Liver (tissue), 9 donors: ENCODE measurements around the gene SERTAD1. TPM values are rescaled to one million over a fixed set of nuclear protein-coding genes. Genes with fewer than 3 reads are reported as not detected.
A peak's percentile ranks its signal among the peaks of the same experiment; 100 is the strongest.

ENCODE experiments used
- DNase-seq: peaks from one replicate; pipeline ENCODE4 v3.0.0-alpha.2; 2017; ENCODE audit warnings: low spot score
- H3K27ac ChIP-seq, 2 donors: one replicate each; pipeline ENCODE4 v1.7.0; 2013; ENCODE audit warnings: inconsistent platforms in 2 of 2, low read length in 2 of 2, control low read depth in 1 of 2, low read depth in 1 of 2, mild to moderate bottlenecking in 1 of 2
- H3K27me3 ChIP-seq, 4 donors: one replicate each; pipeline versions ENCODE4 v1.6.1 to v1.7.0; 2013; ENCODE audit warnings: low read length in 3 of 4, inconsistent platforms in 1 of 4, mild to moderate bottlenecking in 1 of 4, moderate library complexity in 1 of 4; ENCODE audit not compliant: control insufficient read depth in 4 of 4, insufficient read depth in 4 of 4
- H3K36me3 ChIP-seq, 4 donors: one replicate each; pipeline versions ENCODE4 v1.6.1 to v1.7.0; 2013; ENCODE audit warnings: low read length in 3 of 4, mild to moderate bottlenecking in 3 of 4, low read depth in 1 of 4, moderate library complexity in 1 of 4; ENCODE audit not compliant: control insufficient read depth in 4 of 4, insufficient read depth in 3 of 4
- H3K4me1 ChIP-seq, 4 donors: one replicate each; pipeline versions ENCODE4 v1.6.1 to v1.7.0; 2013; ENCODE audit warnings: low read length in 3 of 4, mild to moderate bottlenecking in 3 of 4, moderate library complexity in 1 of 4; ENCODE audit not compliant: control insufficient read depth in 4 of 4, insufficient read depth in 4 of 4
- H3K4me3 ChIP-seq, 3 donors: one replicate each; pipeline versions ENCODE4 v1.6.1 to v1.7.0; 2013; ENCODE audit warnings: low read length in 3 of 3, control low read depth in 1 of 3, low read depth in 1 of 3, mild to moderate bottlenecking in 1 of 3
- H3K9ac ChIP-seq, 2 donors: one replicate each; pipeline ENCODE4 v1.7.0; 2013; ENCODE audit warnings: low read length in 2 of 2, mild to moderate bottlenecking in 2 of 2, moderate library complexity in 2 of 2, control low read depth in 1 of 2, low read depth in 1 of 2
- H3K9me3 ChIP-seq, 4 donors: one replicate each; pipeline versions ENCODE4 v1.6.1 to v1.7.0; 2013; ENCODE audit warnings: low read length in 3 of 4; ENCODE audit not compliant: control insufficient read depth in 4 of 4
- EGR1 ChIP-seq, 2 donors: IDR thresholded peaks; 2 replicates each; pipeline ENCODE4 v1.6.1; 2016 to 2018; ENCODE audit warnings: antibody characterized with exemption in 2 of 2, low read depth in 2 of 2
- FOXA1 ChIP-seq: IDR thresholded peaks from 2 replicates; pipeline ENCODE4 v1.6.1; 2016; ENCODE audit warnings: antibody characterized with exemption
- FOXA2 ChIP-seq: IDR thresholded peaks from 2 replicates; pipeline ENCODE4 v1.6.1; 2016; ENCODE audit warnings: antibody characterized with exemption
- GABPA ChIP-seq, 2 donors: IDR thresholded peaks in 1 of 2; conservative IDR thresholded peaks in 1 of 2; 2 replicates each; pipeline ENCODE4 v1.6.1; 2016; ENCODE audit warnings: antibody characterized with exemption in 2 of 2, mild to moderate bottlenecking in 1 of 2, moderate library complexity in 1 of 2
- HNF4A ChIP-seq, 2 donors: conservative IDR thresholded peaks; 2 replicates each; pipeline ENCODE4 v1.6.1; 2016; ENCODE audit warnings: antibody characterized with exemption in 2 of 2, mild to moderate bottlenecking in 2 of 2
- HNF4G ChIP-seq: IDR thresholded peaks from 2 replicates; pipeline ENCODE4 v1.6.1; 2016; ENCODE audit warnings: antibody characterized with exemption
- JUND ChIP-seq, 2 donors: IDR thresholded peaks; 2 replicates each; pipeline ENCODE4 v1.6.1; 2016; ENCODE audit warnings: antibody characterized with exemption in 2 of 2
- NR2F2 ChIP-seq: IDR thresholded peaks from 2 replicates; pipeline ENCODE4 v1.6.1; 2016; ENCODE audit warnings: antibody characterized with exemption
- RAD21 ChIP-seq, 2 donors: IDR thresholded peaks; 2 replicates each; pipeline ENCODE4 v1.6.1; 2016; ENCODE audit warnings: antibody characterized with exemption in 2 of 2, mild to moderate bottlenecking in 2 of 2
- RXRA ChIP-seq, 2 donors: IDR thresholded peaks; 2 replicates each; pipeline ENCODE4 v1.6.1; 2017 to 2018; ENCODE audit warnings: antibody characterized with exemption in 2 of 2, mild to moderate bottlenecking in 1 of 2
- SP1 ChIP-seq: IDR thresholded peaks from 2 replicates; pipeline ENCODE4 v1.6.1; 2018; ENCODE audit warnings: antibody characterized with exemption, mild to moderate bottlenecking
- TAF1 ChIP-seq: conservative IDR thresholded peaks from 2 replicates; pipeline ENCODE4 v1.6.1; 2016; ENCODE audit warnings: antibody characterized with exemption, mild to moderate bottlenecking
- WGBS: extraction: QIAGEN DNeasy Blood & Tissue Kit; methylation state at CpG from one replicate; pipeline ENCODE4 v1.1.7; 2013; 5-methylcytosine and 5-hydroxymethylcytosine counted together
- polyA plus RNA-seq, 2 donors: library from polyadenylated mRNA; stranded (reverse) in 1 of 2; unstranded in 1 of 2; fragments of 200-250 nt in 1 of 2; fragments of >200 nt in 1 of 2; fragmentation: Nextera tagmentation in 1 of 2; extraction: Ambion mirVana in 1 of 2; gene quantifications; one replicate each; pipeline versions ENCODE4 v1.2.1 to v1.2.3, GENCODE V29; 2013 to 2015
- total RNA-seq, 2 donors: library from RNA; depleted of rRNA; stranded (reverse); fragments of >200 nt; gene quantifications; one replicate each; pipeline ENCODE4 v1.2.3, GENCODE V29; 2014
- TF ChIP-seq, protein P1 (sequence below): IDR thresholded peaks from 2 replicates; pipeline ENCODE4 v1.6.1; 2016; ENCODE audit warnings: antibody characterized with exemption
- TF ChIP-seq, protein P2 (sequence below): IDR thresholded peaks from 2 replicates; pipeline ENCODE4 v1.6.1; 2016; ENCODE audit warnings: antibody characterized with exemption
- TF ChIP-seq, protein P3 (sequence below): fragments of 150-350 bp; IDR thresholded peaks from 2 replicates; pipeline ENCODE4 v1.5.1; 2017; ENCODE audit warnings: improper control_type of control experiment, low read depth, low read length; ENCODE audit not compliant: missing input control
- TF ChIP-seq, protein P4 (sequence below): IDR thresholded peaks from 2 replicates; pipeline ENCODE4 v1.6.1; 2016; ENCODE audit warnings: antibody characterized with exemption, mild to moderate bottlenecking
- donor health status: healthy.
- donor health status: healthy.
- donor health status: healthy.
- donor health status: healthy.
- donor health status: healthy.

SERTAD1 gene
- total and polyA plus RNA-seq, 4 donors = 3.6 to 6.8 (median 4.9) TPM

DNA sequence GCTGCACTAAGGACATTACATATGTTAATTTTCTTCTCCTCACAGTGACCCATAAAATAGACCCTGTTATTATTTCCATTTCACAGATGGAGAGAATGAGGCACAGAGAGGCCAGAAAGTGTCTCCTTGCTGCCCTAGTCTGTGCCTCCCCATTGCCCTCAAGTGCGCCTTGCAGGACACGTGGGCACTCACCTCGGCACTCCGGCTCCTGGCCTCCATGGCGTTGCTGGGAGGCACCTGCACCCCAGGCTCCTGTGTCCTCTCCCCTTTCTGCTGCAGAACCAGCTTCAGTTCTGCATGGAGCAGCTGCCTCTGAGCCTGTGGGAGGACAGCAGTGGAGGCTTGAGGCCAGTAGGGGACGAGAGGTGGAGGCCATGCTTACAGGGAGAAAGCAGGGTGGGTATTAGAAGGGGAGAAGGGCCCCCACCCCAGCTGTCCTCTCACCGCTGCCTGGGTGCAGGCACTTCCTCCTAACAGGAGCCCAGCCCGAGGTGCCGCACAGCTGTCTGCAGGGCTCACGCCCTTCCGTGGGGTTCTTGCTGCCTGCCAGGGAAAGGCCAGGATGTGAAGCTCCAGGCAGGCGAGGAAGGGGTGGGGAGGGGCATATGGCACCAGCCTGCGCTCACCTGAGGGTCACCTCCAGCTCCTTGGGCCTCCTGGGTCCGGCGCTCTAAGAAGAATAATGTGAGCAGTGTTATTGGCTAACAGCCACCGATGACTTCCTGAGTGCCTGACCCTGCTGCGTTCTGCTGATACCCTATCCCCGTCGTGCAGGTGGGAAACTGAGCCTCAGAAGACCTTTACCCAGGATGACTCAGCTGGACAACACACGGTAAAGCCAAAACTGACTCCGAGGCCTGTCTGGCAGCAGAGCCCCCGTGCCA lies 17.8 kb downstream of the SERTAD1 start:
- Histone ChIP-seq H3K4me3 (no peak overlapping the region), H3K36me3 (no peaks in the 10 kb centered on the region), H3K4me1 (peaks cover 4 to 13% (median 6%) of the 10 kb centered on the region in 4 donors), H3K9me3 (no peaks in the 10 kb centered on the region), H3K27ac (no peak overlapping the region), H3K27me3 (no peaks in the 10 kb centered on the region), H3K9ac (no peak overlapping the region)
- TF ChIP-seq, protein P1, sequence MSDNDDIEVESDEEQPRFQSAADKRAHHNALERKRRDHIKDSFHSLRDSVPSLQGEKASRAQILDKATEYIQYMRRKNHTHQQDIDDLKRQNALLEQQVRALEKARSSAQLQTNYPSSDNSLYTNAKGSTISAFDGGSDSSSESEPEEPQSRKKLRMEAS = no peak
- no peak for TF ChIP-seq HNF4G
- TF ChIP-seq EGR1 (IDR thresholded peaks at IDR 0.05; ENCODE audit: low read depth in 2 of 2) = no peak
- no peak for TF ChIP-seq TAF1
- TF ChIP-seq, protein P2, sequence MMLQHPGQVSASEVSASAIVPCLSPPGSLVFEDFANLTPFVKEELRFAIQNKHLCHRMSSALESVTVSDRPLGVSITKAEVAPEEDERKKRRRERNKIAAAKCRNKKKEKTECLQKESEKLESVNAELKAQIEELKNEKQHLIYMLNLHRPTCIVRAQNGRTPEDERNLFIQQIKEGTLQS = no peak
- no peak for TF ChIP-seq GABPA (IDR thresholded peaks at IDR 0.05 in 1 of 2, conservative IDR thresholded peaks at IDR 0.05 in 1 of 2)
- no peak for TF ChIP-seq NR2F2
- TF ChIP-seq, protein P3, sequence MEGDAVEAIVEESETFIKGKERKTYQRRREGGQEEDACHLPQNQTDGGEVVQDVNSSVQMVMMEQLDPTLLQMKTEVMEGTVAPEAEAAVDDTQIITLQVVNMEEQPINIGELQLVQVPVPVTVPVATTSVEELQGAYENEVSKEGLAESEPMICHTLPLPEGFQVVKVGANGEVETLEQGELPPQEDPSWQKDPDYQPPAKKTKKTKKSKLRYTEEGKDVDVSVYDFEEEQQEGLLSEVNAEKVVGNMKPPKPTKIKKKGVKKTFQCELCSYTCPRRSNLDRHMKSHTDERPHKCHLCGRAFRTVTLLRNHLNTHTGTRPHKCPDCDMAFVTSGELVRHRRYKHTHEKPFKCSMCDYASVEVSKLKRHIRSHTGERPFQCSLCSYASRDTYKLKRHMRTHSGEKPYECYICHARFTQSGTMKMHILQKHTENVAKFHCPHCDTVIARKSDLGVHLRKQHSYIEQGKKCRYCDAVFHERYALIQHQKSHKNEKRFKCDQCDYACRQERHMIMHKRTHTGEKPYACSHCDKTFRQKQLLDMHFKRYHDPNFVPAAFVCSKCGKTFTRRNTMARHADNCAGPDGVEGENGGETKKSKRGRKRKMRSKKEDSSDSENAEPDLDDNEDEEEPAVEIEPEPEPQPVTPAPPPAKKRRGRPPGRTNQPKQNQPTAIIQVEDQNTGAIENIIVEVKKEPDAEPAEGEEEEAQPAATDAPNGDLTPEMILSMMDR = no peak
- TF ChIP-seq RAD21 (IDR thresholded peaks at IDR 0.05) = no peak
- TF ChIP-seq HNF4A (conservative IDR thresholded peaks at IDR 0.05) = no peak
- TF ChIP-seq, protein P4, sequence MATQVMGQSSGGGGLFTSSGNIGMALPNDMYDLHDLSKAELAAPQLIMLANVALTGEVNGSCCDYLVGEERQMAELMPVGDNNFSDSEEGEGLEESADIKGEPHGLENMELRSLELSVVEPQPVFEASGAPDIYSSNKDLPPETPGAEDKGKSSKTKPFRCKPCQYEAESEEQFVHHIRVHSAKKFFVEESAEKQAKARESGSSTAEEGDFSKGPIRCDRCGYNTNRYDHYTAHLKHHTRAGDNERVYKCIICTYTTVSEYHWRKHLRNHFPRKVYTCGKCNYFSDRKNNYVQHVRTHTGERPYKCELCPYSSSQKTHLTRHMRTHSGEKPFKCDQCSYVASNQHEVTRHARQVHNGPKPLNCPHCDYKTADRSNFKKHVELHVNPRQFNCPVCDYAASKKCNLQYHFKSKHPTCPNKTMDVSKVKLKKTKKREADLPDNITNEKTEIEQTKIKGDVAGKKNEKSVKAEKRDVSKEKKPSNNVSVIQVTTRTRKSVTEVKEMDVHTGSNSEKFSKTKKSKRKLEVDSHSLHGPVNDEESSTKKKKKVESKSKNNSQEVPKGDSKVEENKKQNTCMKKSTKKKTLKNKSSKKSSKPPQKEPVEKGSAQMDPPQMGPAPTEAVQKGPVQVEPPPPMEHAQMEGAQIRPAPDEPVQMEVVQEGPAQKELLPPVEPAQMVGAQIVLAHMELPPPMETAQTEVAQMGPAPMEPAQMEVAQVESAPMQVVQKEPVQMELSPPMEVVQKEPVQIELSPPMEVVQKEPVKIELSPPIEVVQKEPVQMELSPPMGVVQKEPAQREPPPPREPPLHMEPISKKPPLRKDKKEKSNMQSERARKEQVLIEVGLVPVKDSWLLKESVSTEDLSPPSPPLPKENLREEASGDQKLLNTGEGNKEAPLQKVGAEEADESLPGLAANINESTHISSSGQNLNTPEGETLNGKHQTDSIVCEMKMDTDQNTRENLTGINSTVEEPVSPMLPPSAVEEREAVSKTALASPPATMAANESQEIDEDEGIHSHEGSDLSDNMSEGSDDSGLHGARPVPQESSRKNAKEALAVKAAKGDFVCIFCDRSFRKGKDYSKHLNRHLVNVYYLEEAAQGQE = no peak
- no peak for TF ChIP-seq FOXA2
- no peak for TF ChIP-seq FOXA1
- TF ChIP-seq RXRA (IDR thresholded peaks at IDR 0.05) = no peak
- no peak for TF ChIP-seq JUND (IDR thresholded peaks at IDR 0.05)
- no peak for DNase-seq
- 67% methylated on average over 22 of the region's 22 CpGs for WGBS

DNA sequence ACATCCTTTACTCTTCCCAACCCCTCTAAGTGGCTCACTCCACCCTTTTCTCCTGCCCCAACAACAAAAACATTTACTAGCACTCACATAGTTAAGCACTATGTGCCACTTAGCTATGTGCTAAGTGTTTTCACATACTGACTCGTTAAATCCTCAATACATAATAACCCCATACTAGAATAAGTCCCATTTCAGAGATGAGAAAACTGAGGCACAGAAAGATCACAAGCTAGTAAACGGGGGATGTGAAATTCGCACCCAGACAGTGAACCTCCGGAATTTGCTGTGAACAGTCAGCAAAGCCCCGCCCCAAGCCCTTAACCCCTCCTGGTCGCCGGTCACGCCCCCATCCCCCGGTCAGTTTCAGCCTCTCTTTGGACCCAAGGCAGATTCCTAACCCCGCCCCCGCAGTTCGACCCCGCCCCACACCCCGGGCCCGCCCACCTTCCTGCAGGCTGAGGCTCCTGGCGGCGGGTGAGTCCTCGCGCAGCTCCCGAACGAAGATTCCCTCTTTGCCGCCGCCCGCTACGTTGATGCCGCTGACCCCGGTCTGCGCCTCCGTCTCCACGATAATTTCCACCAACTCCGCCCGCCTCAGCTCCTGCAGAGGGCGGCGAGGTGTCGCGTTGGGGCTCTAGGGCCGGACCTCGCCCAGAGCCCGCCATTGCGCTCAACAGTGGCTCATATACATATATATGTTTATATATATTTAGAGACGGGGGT lies 22.4 kb downstream of the SERTAD1 start:
- H3K27ac ChIP-seq = peak overlapping the region; percentile 67 to 68
- TF ChIP-seq FOXA1 (no peak), SP1 (peak; percentile 36), EGR1 (IDR thresholded peaks at IDR 0.05; ENCODE audit: low read depth in 2 of 2) (peak in 1 of 2 donors; percentile 66), HNF4A (conservative IDR thresholded peaks at IDR 0.05) (peak; percentile 29 to 48), JUND (IDR thresholded peaks at IDR 0.05) (no peak), GABPA (IDR thresholded peaks at IDR 0.05 in 1 of 2, conservative IDR thresholded peaks at IDR 0.05 in 1 of 2) (no peak), RXRA (IDR thresholded peaks at IDR 0.05) (peak in 1 of 2 donors; percentile 30), FOXA2 (no peak)
- TF ChIP-seq, protein P4 = peak; percentile 1
- TF ChIP-seq, protein P3 = no peak
- TF ChIP-seq, protein P2 = no peak

More for the DNA sequence above, 22.4 kb downstream of the SERTAD1 start:
- H3K4me3 ChIP-seq = peak overlapping the region; percentile 57 to 71 (median 63)
- peak overlapping the region in 1 of 2 donors; percentile 16 for H3K9ac ChIP-seq
- peaks cover 4 to 13% (median 6%) of the 10 kb centered on the region in 4 donors for H3K4me1 ChIP-seq
- peak; percentile 93 for DNase-seq
- H3K27me3 ChIP-seq = no peaks in the 10 kb centered on the region
- H3K9me3 ChIP-seq = no peaks in the 10 kb centered on the region
- under 1% methylated on average over 41 of the region's 41 CpGs for WGBS
- no peaks in the 10 kb centered on the region for H3K36me3 ChIP-seq
